Astrocyte (in vitro differentiated cells and primary cell): ENCODE data around the gene NEK10. TPM values are rescaled to one million over a fixed set of nuclear protein-coding genes. Genes with fewer than 3 reads are reported as not detected.

Experiments
- DNase-seq: peaks from one replicate; pipeline ENCODE4 v3.0.0-alpha.2; 2010; ENCODE audit warnings: low read depth
- FAIRE-seq: peaks from 2 replicates; lab custom pipeline; 2011; peaks lifted over from hg19 to GRCh38; lab: Jason Lieb, UNC
- H2AFZ ChIP-seq: 2 replicates; pipeline ENCODE4 v1.6.0; 2012; ENCODE audit warnings: low read depth, low read length, inconsistent platforms
- H3K27ac ChIP-seq: 2 replicates; pipeline ENCODE4 v1.5.1; 2011; ENCODE audit warnings: low read depth, low read length, inconsistent platforms
- H3K27me3 ChIP-seq: 2 replicates; pipeline ENCODE4 v1.6.0; 2011; ENCODE audit warnings: low read length, inconsistent platforms; ENCODE audit not compliant: insufficient read depth
- H3K36me3 ChIP-seq: 2 replicates; pipeline ENCODE4 v1.5.1; 2011; ENCODE audit warnings: low read length, inconsistent platforms; ENCODE audit not compliant: insufficient read depth
- H3K4me1 ChIP-seq: 2 replicates; pipeline ENCODE4 v1.5.1; 2011; ENCODE audit warnings: low read length, inconsistent platforms; ENCODE audit not compliant: insufficient read depth
- H3K4me2 ChIP-seq: 2 replicates; pipeline ENCODE4 v1.6.0; 2012; ENCODE audit warnings: low read length, inconsistent platforms
- H3K4me3 ChIP-seq: 2 replicates; pipeline ENCODE4 v1.5.1; 2011; ENCODE audit warnings: low read depth, mild to moderate bottlenecking, low read length, inconsistent platforms; ENCODE audit not compliant: insufficient read depth
- H3K79me2 ChIP-seq: 2 replicates; pipeline ENCODE4 v1.6.0; 2012; ENCODE audit warnings: mild to moderate bottlenecking, low read length, inconsistent platforms; ENCODE audit not compliant: insufficient read depth
- H3K9ac ChIP-seq: 2 replicates; pipeline ENCODE4 v1.6.0; 2012; ENCODE audit warnings: mild to moderate bottlenecking, low read length, inconsistent platforms
- H3K9me3 ChIP-seq: 2 replicates; pipeline ENCODE4 v1.5.1; 2012; ENCODE audit warnings: low read depth, mild to moderate bottlenecking, low read length, inconsistent platforms; ENCODE audit not compliant: insufficient read depth
- H4K20me1 ChIP-seq: 2 replicates; pipeline ENCODE4 v1.6.0; 2012; ENCODE audit warnings: low read length, inconsistent platforms; ENCODE audit not compliant: insufficient read depth
- H3K27ac Mint-ChIP-seq: one replicate; pipeline ENCODE4 v1.8.0; 2021; ENCODE audit warnings: mild to moderate bottlenecking, mixed read lengths; ENCODE audit not compliant: unreplicated experiment
- H3K27me3 Mint-ChIP-seq: one replicate; pipeline ENCODE4 v1.8.0; 2021; ENCODE audit warnings: low read depth, mixed read lengths; ENCODE audit not compliant: unreplicated experiment
- H3K36me3 Mint-ChIP-seq: one replicate; pipeline ENCODE4 v1.8.0; 2021; ENCODE audit warnings: low read depth, mixed read lengths; ENCODE audit not compliant: unreplicated experiment
- H3K4me1 Mint-ChIP-seq: one replicate; pipeline ENCODE4 v1.8.0; 2021; ENCODE audit warnings: low read depth, mixed read lengths; ENCODE audit not compliant: unreplicated experiment
- H3K4me3 Mint-ChIP-seq: one replicate; pipeline ENCODE4 v1.8.0; 2021; ENCODE audit warnings: mild to moderate bottlenecking, moderate library complexity, mixed read lengths; ENCODE audit not compliant: unreplicated experiment
- H3K9me3 Mint-ChIP-seq: one replicate; pipeline ENCODE4 v1.8.0; 2021; ENCODE audit warnings: mild to moderate bottlenecking, mixed read lengths; ENCODE audit not compliant: unreplicated experiment
- CTCF ChIP-seq: IDR thresholded peaks from 2 replicates; pipeline ENCODE4 v1.5.1; 2011; ENCODE audit warnings: low read depth, mild to moderate bottlenecking, inconsistent platforms, low read length, moderate library complexity; ENCODE audit not compliant: insufficient read depth
- EZH2 ChIP-seq: IDR thresholded peaks from 2 replicates; pipeline ENCODE4 v1.6.1; 2012; ENCODE audit warnings: mild to moderate bottlenecking, low read length, inconsistent platforms; ENCODE audit not compliant: insufficient read depth
- total RNA-seq: library from RNA; stranded (reverse); gene quantifications from 2 replicates; pipeline ENCODE4 v1.2.1, GENCODE V29; 2021

The NEK10 gene
- total RNA-seq, 1 donor from 2014 or later, result 3.2 TPM

DNA sequence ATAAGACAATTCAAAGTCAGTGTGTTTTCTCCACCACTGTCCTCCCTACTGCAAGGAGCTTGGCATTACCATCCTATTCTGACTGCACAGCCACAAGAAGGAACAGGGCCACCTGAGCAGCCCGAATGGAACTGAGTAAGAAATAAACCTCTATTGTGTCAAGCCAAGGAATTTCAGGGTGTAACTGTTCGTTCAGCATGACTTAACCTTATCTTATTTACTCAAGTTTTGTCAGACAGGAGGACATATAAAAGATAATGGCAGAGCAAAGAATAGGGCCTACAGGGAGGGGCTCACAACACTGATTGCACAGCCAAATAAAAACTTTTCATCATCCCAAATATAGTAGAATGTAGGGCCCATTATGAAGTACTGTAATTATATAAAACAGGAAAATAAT is 236.1 kb downstream of the NEK10 start:
- no peaks in the 10 kb centered on the region for H3K27me3 Mint-ChIP-seq
- Histone ChIP-seq H3K9me3 (no peaks in the 10 kb centered on the region), H3K4me2 (no peak overlapping the region), H3K27me3 (no peaks in the 10 kb centered on the region), H2AFZ (no peak overlapping the region), H3K27ac (no peak overlapping the region), H3K4me3 (no peak overlapping the region), H4K20me1 (no peaks in the 10 kb centered on the region), H3K4me1 (no peaks in the 10 kb centered on the region), H3K79me2 (no peaks in the 10 kb centered on the region), H3K9ac (no peak overlapping the region), H3K36me3 (no peaks in the 10 kb centered on the region)
- H3K27ac Mint-ChIP-seq, result no peak overlapping the region
- no peaks in the 10 kb centered on the region for H3K4me1 Mint-ChIP-seq
- no peak for DNase-seq
- no peaks in the 10 kb centered on the region for H3K9me3 Mint-ChIP-seq
- no peaks in the 10 kb centered on the region for H3K36me3 Mint-ChIP-seq
- no peak for TF ChIP-seq EZH2
- TF ChIP-seq CTCF, result no peak
- FAIRE-seq, result no peak
- no peak overlapping the region for H3K4me3 Mint-ChIP-seq

DNA sequence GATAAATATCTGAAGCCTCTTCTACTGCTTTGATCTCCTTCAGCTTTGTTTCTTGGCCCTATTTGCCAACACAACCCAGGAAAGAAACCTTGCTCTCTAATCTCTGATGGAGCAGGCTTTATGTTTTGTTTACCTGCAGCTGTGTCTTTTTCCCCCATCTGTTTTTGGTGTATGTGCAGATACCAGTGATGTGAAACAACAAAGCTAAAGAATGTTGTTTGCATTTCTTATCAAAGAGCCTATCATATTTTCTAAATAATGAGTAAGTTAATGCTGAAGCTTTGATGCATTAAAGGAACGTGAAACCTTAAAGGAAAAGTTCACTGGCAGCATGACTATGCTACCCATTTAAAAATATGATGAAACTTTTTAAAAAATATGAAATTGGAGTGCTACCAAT is 238.4 kb downstream of the NEK10 start:
- Histone ChIP-seq H3K4me1 (no peaks in the 10 kb centered on the region), H2AFZ (no peak overlapping the region), H3K4me2 (no peak overlapping the region), H3K27ac (no peak overlapping the region), H3K27me3 (no peaks in the 10 kb centered on the region), H3K9me3 (no peaks in the 10 kb centered on the region), H3K4me3 (no peak overlapping the region), H4K20me1 (no peaks in the 10 kb centered on the region), H3K79me2 (no peaks in the 10 kb centered on the region), H3K9ac (no peak overlapping the region), H3K36me3 (peaks cover under 1% of the 10 kb centered on the region)
- no peaks in the 10 kb centered on the region for H3K27me3 Mint-ChIP-seq
- no peaks in the 10 kb centered on the region for H3K36me3 Mint-ChIP-seq
- H3K4me3 Mint-ChIP-seq, result no peak overlapping the region
- no peaks in the 10 kb centered on the region for H3K4me1 Mint-ChIP-seq
- DNase-seq (no peak), FAIRE-seq (no peak)
- H3K27ac Mint-ChIP-seq, result no peak overlapping the region
- TF ChIP-seq EZH2 (no peak), CTCF (no peak)
- no peaks in the 10 kb centered on the region for H3K9me3 Mint-ChIP-seq

- H3K4me1 Mint-ChIP-seq, result no peaks in the 10 kb centered on the region
- no peak for DNase-seq
- H3K27me3 Mint-ChIP-seq, result no peaks in the 10 kb centered on the region
- Histone ChIP-seq H2AFZ (no peak overlapping the region), H3K27me3 (no peaks in the 10 kb centered on the region), H4K20me1 (no peaks in the 10 kb centered on the region), H3K9ac (no peak overlapping the region), H3K27ac (no peak overlapping the region), H3K4me2 (no peak overlapping the region), H3K4me1 (no peaks in the 10 kb centered on the region), H3K9me3 (no peaks in the 10 kb centered on the region), H3K79me2 (no peaks in the 10 kb centered on the region), H3K36me3 (peaks cover 2% of the 10 kb centered on the region), H3K4me3 (no peak overlapping the region)
- no peak overlapping the region for H3K4me3 Mint-ChIP-seq
- no peaks in the 10 kb centered on the region for H3K36me3 Mint-ChIP-seq
- no peak for TF ChIP-seq EZH2
- no peak for TF ChIP-seq CTCF
- FAIRE-seq, result no peak
- no peaks in the 10 kb centered on the region for H3K9me3 Mint-ChIP-seq
- no peak overlapping the region for H3K27ac Mint-ChIP-seq
These were observed 241.3 kb downstream of the NEK10 start for GRCh38 chr3:27127879-27128278.
